GM19099 (cell line): ENCODE data around the gene HYAL3.

Experiments
- POLR2A ChIP-seq: IDR thresholded peaks from 3 replicates; pipeline ENCODE4 v1.6.1; 2011; ENCODE audit warnings: low read depth; ENCODE audit not compliant: insufficient read length; ENCODE audit errors: extremely low read depth

The HYAL3 gene

DNA sequence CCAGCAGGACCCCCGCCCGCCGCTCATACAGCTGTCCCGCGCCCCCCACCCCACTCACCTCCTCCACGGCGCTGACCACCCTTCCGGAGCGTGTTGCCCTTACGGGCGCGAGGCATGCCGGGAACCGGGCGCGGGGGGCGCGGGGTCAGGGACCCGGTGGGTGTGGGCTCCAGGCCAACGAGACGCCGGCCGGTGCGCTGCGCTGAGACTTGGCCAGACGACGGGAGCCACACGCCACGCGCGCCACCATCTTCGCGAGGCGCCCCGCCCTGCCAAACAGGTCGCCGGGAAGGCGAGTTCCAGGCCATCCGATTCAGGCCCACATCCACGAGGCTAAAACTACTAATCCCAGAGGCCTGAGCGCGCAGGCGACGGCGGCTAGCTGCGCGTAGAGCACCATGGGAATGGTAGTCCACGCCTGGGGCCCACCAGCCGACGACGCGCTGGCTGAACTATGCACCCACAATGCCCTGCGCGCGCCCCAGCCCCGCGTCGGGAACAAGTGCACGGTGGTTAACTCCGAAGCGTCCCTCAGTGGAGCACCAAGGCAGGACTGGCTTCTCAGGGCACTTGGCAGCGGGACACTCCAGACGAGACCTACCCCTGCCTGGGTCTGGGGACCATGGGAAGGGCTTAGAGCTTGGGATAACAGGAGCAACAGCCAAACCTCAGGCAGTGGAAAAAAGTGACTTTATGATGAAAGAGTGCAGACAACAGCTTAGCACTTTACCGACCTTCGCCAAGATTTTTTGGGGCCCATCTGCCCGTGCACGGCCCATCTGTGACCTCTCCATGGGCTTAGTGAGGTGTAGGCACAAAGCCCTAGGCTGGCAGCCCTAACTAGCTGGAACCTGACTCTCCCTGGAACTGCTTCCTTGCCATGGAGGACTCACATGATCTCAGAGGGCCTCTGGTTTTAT, 6.8 kb downstream of the HYAL3 start, which contains the start of gene IFRD2:
Gene IFRD2 (minus strand): TSS at position 271 of the 920 bp plus-strand sequence. CDS start 155 bp downstream, at position 116.
- TF ChIP-seq POLR2A = peak; percentile 82

DNA sequence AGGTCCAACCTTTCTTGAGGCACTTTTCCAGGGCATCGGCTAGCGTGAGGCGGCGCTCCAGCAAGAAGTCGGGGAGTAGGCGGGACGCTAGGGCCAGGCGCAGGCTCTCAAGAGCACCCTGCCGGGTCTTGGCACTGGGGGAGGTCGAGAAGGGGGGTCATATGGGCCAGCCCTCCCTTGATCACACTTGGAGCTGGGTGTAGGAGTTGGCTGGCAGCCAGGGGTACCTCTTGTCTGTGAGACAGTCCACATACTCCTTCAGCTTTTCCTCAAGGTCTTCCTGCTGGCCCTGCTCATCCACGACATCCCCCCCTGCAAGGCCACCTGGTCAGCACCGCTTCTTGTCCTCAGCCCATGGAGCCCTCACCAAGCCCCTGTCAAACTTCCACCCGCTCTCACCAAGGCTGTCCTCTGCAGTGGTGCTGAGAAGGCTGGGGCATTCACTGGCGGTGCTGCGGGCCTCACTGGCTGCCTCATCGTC, 9.0 kb downstream of the HYAL3 start:
- TF ChIP-seq POLR2A = no peak

DNA sequence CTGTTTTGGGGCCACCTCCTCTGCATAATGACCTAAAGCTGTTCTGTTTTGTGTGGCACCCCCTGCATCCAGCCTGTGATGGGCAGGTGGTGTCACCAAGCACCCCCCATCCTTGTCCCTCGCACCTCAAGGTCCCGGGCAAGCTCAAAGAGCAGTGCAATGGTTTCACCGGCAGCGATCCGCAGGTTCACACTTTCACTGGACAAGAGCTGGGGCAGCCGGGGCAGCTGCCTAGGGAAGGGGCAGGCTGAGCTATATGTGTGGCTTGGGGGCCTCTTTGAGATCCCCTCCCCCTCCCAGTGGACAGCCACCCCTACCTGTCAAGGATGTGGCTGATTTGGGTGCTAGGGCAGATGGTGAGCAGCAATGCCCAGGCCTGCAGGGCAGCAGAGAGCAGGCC, 10.1 kb downstream of the HYAL3 start:
- no peak for TF ChIP-seq POLR2A

DNA sequence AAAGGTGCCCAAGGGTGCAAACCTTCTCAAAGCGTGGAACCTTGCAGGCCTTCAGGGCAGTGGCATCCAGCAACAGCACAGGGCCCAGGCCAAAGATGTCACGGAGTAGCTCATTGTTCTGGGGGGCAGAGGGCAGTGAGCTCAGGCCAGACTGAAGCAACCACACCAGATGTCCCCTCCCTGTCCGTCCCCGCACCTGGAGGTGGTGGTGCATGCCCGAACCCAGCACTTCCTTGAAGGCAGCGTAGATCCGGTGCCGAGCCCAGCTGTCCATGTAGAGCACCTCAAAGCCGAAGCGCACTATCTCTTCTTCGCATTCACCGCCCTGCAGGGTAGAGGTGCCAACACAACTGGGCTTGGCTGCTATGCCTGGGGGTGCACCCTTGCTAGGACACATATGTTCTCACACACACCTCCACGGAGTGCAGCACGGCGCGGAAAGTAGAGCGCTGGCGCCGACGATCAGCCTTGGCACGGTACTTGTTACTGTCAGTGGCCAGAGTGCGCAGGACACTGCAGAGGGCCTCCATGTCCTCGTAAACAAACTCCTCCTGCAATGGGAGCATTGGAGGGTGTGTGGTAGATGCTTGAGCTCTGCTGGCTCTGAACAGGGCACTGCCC, 10.7 kb downstream of the HYAL3 start:
- TF ChIP-seq POLR2A = no peak

DNA sequence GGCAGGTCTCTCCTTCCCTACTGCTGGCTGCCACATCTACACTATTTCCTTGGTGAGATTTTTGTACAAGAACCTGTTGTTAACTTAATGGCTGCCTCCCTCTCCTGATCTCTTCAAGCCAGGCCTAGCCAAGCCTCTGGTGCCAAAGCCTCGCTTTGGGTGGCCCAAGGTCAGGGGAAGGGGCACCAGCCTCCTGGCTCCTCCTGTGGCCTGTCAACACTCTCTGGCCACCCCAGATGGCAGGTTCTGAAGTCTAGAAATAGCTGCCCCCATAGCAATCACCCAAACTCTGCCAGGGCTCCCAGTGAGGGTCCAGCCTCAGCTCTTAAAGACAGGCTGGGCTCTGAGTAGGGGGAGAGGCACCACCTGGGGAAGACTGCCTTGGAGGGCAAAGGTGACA, 11.9 kb downstream of the HYAL3 start:
- TF ChIP-seq POLR2A = no peak

DNA sequence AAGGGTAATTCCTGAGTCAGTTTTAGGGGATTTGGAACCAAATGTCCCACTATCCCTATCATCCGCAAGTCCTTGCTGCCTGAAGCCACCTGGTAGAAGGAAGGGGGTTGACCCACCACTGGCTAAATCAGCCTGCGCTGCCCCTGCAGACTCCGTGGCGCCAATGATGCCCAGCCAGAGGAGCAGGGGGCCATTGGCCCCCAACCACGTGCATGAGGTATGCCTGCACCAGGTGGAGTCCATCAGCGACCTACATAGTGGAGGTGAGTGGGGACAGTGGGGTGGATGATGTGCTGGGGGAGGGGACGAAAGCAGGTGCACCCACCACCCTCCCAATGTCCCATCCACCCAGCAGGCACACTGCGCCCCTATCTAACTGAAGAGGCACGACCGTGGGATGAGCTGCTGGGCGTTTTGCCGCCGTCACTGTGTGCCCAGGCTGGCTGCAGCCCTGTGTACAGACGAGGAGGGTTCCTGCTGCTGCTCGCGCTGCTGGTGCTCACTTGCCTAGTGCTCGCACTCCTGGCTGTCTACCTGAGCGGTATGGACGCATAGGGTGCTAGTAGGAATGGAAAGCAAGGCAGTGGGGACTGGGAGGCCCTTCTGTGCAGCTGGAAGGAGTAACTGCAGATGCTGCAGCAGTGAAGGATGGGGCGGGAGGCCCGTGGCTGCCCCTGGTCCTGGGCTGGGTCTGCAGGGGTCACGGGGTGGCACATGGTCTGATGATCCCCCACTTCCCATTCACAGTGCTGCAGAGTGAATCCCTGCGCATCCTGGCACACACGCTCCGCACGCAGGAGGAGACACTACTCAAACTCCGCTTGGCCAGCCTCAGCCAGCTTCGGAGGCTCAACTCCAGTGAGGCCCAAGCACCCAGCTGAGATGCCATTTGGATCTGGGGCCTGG, 12.6 kb downstream of the HYAL3 start:
- TF ChIP-seq POLR2A = no peak

DNA sequence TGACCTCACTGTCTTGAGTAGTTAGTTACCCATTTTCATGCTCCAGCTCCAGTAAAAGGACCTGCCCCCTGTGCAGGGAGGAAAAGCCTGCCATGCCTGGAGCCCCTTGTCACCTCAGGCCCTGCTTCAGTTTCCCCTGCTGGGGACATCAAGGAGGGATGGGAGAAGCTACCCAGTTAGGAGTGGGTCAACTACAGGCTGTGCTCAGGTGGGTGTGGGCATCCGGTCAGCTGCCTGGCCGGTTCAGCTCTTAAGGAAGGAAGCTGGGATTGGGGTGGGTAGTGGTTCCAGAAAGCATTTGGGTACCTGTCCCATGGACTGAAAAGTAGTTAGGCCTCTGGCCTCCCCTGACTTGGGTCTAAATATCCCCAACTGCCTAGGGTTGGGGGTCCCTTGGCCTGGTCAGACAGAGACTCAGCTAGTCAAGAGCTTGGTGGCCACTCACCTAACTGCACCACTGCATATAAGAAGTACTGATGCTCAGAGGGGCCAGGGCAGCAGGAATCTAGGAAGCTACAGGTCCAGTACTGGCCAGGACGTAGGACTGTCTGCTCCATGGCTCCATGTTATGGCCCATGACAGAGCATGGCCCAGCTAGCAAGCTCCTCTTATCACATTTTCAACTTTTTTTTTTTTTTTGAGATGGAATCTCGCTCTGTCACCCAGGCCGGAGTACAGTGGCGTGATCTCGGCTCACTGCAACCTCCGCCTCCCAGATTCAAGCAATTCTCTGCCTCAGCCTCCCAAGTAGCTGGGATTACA, 19.8 kb downstream of the HYAL3 start:
- no peak for TF ChIP-seq POLR2A

DNA sequence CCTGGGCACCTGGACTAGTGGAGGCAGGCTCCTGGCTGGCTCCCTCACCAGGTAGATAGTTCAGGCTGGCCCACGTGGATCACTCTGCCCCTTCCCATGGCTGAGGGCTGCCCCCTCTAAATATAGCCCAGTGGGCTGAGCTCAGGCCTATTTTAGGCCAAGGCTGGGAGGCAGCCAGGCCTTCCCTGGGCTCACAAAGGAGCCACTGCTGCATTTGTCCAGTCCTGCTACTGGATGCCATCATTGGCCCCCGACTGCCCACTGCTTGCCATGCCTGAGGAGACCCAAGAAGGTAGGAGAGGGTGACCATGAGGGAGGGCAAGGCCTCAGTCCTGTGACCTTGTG, 20.4 kb downstream of the HYAL3 start, which contains the start of gene LSMEM2:
Gene LSMEM2 (plus strand): TSS at position 208 of the 345 bp plus-strand sequence. CDS start 27 bp downstream, at position 235.
- TF ChIP-seq POLR2A = no peak

DNA sequence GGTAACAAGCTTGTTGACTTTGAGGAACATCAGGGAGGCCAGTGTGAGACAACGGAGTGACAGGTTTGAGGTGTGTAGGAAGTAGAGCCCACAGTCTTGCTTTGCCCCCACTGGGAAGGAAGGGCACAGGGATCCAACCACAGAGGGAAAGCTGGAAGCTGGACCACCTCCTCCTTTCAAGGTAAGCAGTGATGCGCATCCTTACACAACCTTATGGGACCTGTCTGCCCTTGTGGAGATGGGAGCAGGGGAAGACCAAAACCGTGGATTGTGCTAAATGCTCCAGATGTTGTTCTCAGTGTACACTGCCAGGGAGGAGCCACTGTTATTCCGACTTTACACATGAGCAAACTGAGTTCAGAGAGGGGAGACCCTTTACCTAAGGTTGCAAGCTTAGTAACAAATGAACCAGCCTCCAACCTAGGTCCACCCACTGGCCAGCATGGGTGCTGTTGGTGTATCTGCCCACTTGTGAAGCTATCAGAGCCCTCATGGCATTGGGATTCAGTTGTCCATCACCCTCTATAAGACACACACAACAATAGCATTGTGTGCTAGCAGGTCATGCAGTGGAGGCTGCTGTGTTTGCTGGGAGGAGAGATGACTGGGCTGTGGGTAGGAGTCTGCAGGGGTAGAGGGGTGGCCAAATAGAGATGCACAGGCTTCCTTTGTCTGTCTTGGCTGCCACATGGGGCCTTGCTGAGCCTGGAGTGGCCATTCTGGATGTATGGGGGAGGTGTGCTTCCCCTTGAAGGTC, 20.9 kb downstream of the HYAL3 start:
- TF ChIP-seq POLR2A = no peak

DNA sequence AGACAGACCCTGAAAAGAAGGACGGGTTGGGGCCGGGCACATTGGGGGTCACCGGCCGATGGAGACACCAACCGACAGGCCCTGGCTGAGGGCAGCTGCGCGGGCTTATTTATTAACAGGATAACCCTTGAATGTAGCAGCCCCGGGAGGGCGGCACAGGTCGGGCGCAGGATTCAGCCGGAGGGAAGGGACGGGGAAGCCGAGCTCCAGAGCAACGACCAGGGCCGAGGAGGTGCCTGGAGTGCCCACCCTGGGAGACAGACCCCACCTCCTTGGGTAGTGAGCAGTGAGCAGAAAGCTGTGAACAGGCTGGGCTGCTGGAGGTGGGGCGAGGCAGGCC, 22.5 kb downstream of the HYAL3 start:
- no peak for TF ChIP-seq POLR2A

DNA sequence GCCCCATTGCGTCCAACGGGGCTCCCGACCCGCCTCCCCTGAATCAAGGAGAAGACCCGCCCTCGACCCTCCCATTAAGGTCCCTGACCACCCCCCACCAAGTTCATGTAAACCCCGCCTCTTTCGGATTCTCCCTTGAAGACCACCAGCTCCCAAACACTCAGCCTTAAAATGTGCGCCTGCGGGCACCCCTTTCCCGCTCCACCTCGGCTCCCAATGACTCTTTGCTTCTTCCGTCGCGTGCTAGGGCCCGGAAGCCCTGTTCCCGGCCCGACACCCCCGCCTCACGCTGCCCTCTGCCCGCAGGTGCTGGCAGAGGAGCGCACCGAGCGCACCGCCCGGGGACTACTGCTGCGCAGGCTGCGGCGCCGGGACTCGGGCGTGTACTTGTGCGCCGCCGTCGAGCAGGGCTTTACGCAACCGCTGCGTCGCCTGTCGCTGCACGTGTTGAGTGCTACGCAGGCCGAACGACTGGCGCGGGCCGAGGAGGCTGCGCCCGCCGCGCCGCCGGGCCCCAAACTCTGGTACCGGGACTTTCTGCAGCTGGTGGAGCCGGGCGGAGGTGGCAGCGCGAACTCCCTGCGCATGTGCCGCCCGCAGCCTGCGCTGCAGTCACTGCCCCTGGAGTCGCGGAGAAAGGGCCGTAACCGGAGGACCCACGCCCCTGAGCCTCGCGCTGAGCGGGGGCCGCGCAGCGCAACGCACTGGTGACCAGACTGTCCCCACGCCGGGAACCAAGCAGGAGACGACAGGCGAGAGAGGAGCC, 23.0 kb downstream of the HYAL3 start:
- TF ChIP-seq POLR2A = no peak

DNA sequence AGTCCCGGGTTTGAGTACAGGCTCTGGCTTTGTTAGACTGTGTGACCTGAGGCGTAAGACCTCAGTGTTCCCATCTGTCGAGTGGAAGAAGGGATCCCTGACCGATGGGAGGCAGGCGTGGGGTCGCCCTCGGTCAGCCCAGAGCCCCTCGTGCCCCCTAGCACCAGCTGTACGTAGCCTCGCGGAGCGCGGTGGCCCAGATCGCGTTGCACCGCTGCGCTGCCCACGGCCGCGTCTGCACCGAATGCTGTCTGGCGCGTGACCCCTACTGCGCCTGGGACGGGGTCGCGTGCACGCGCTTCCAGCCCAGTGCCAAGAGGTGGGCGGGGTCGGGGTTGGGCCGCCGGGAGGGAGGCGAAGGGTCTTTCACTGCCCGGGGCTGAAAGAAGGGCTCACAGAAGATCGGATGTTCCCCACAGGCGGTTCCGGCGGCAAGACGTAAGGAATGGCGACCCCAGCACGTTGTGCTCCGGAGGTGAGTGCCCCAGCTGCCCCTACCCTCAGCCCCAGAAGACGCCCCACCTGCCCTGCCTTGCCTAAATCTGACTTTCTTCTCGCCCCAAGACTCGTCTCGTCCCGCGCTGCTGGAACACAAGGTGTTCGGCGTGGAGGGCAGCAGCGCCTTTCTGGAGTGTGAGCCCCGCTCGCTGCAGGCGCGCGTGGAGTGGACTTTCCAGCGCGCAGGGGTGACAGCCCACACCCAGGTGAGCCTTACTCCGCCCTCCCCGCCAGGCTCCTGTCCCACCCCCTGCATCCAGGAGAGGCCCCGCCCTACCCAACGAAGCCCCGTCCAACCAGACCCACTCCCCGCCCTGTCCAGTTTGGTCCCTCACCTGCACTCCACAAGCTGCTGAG, 23.8 kb downstream of the HYAL3 start:
- TF ChIP-seq POLR2A = no peak
